CD4-positive, alpha-beta T cell treated with Interleukin-1 beta for 1 hour (primary cell): ENCODE results near the gene MRPL33.

ENCODE experiments used
- DNase-seq, 2 donors: peaks; one replicate each; pipeline ENCODE4 v3.0.0-alpha.2; 2020 to 2022

Gene MRPL33

DNA sequence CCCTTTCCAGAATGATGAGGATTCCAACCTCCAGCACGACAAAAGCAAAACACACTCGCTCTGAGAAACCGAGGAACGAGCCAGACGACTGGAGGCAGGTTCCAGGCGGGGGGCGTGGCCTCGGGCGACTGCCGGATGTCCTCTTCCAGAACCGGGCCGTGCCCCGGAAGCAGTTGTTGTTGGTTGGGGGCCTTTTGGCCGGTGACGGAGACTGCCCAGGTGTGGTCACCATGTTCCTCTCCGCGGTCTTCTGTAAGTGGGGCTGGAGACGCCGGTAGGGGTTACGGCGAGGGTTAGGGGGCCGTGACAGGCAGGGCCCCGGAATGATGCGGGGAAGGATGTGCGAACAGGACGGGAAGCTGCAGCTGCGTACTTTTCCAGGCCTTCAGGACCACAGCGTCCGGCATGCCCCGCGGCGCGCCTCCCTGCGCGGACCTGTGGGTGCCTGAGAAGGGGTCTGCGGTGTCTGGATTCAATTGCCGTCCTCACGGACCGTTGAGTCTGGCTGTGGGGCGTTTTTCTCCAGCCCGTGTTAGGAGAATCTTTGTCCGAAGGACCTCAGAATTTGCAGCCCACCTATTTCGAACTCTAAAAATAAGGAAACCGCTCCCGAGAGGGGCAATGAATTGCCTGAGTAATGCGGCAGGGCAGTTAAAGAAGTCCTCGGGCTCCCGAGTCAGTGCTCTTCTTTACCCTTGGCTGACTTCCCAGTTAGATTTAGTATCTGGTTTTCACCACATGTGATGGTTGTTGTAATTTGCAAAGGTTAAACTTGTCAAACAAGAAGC is at the start of gene MRPL33:
Gene MRPL33, plus strand, starts transcription at position 172 of the 788 bp plus-strand sequence. Its CDS starts 59 bp downstream, at position 231.
- DNase-seq = peak; percentile 89 to 91

DNA sequence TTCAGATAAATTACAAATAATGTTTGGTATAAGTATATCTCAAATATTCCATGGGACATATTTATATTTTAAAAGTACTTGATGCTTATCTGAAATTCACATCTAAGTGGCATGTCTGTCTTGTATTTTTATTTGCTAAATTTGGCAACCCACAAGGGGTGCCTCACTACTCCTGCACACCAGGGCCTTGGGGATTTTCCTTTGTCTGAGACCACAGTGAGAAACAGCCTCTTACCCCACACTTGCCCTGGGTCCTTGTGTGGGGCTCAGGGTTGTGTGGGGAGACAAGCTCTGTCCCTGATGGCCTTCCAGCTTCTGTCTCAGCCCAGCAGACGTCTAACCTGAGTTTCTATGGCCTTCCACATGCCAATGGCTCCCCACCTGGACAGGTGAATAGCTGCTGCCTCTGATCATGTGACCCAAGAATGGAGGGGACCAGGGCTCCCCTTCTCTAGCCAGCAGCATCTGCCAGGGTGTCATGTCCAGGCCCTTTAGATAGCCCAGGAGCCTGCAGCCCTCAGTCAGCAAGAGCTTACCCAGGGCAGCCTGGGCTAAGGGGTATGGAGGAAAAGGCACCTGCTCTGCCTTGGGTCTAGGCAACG is 49.5 kb upstream of the MRPL33 start:
- DNase-seq = no peak

GRCh38 chr2:27723372-27724144 is 48.0 kb upstream of the MRPL33 start:
- peak; percentile 26 to 28 for DNase-seq

DNA sequence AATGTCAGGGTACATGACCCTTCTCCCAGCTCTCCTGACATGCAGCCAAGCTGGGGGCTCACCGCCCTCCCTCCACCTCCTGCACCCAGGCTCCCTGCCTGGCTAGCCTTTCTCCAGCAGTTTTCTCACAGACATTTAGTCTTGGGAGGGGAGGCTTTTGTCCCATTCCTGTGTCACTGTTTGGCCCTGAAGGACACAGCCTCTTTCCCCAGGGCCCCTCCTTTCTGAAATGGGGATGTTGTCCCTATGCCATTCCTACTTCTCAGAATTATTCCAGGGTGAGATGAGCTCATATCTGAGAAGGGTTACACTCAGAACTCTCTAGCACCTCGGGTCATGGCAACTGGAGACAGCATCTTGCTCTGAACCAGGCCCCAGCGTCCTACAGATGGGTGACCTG is 47.3 kb upstream of the MRPL33 start:
- no peak for DNase-seq

DNA sequence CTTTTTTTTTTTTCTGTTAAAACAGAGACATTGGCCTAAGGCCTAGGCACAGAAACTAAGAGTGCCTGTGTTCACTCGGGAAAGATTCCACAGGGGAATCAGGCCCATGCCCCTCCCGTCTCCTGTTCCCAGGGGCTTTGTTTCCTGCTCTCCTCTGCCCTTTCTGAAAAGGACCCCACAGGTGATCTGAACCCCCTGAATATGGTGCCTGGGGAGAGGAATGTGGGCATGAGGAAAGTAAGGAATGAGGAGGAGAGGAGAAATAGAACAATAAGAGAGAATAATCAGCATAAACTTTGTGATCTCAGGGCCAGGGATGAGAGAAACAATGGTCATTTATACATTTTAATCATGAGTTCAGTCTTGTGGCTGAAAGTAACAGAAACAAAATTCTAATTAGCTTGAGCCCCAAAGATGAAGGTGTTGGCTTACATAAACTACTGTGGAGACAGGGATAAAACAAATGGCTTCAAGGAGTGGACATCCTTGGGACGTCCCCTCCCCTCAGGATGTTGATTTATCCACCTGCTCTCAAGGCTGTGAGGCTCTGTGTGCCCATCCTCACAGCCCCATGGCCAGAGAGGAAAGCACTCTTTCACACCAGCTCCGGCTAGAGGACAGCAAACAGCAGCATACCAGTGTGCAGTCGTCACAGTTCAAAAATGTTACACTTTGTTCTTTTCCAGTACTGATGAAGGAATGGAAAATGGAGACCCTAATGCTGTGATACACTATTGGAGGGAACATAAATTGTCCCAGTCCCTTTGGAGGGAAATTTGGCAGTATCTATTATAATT is 46.4 kb upstream of the MRPL33 start:
- DNase-seq = no peak

DNA sequence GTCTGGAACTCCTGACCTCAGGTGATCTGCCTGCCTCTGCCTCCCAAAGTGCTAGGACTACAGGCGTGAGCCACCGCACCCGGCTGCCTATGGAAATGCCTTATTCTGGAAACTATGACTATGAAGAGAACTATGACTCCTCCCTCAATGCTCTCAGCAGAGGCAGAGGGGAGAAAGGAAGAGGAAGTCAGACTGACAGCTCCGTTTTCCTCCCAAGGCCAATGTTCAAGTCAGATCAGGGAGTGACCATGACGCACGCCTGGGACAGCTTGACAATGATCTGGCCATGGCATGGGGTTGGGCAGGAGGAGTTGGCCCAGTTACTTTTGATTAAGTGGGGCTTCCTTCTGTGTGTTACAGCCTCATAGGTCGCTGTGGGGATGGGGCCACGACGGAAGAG is 44.3 kb upstream of the MRPL33 start:
- peak in 1 of 2 donors; percentile 43 for DNase-seq

DNA sequence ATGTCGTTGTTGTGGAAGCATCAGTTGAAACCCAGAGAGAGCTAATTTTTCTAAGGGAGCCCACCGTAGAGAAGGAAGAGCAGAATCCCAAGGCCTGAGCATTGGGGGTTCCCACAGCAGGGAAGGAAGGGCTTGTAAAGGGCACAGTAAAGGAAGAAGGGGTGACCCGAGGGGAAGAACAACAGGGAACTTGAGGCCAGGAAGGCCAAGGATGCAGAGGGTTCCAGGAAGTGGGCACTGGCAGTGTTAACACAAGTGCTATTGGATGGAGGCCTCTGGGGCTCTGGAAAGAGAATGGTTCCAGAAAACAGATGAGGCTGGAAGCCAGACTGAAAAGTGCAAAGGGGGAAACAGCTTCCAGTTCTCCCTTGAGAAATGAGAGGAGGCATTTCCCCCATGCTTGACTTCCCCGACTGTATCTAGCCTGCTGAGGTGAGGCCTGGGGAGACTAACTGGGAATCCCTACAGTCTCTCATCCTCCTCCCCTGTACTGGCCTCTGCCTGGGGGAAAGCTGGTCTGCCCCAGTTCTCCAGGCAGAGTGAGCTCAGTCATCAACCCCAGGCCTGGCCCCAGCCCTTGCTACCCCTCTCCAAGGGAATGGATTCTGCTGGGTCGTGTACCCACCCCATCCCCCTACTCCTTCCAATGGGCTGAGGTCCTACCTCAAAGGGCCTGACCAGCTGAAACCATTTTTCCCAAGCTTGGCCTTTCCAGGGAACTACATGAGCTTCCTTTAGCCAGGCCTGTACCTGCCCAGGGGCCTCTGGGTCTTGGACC is 43.2 kb upstream of the MRPL33 start:
- DNase-seq = no peak

DNA sequence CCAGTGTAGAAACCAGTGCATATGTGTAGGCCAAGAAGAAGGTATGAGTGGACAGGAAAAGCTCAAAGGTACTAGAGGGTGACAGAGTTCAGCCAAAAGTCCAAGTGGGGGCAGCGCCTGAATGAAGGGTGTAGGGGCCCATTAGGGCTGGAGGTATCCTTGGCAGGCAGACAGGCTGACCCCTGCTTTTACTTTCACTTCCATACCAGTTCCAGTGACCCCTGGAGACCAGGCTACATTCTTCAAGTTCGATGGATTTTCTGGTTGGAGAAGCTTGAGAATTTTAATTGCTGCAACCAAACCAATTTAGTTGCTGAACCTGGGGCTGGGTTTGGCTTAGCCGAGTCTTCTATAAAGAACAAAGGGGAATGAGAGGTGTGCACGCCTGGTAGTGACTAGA is 42.3 kb upstream of the MRPL33 start:
- no peak for DNase-seq

DNA sequence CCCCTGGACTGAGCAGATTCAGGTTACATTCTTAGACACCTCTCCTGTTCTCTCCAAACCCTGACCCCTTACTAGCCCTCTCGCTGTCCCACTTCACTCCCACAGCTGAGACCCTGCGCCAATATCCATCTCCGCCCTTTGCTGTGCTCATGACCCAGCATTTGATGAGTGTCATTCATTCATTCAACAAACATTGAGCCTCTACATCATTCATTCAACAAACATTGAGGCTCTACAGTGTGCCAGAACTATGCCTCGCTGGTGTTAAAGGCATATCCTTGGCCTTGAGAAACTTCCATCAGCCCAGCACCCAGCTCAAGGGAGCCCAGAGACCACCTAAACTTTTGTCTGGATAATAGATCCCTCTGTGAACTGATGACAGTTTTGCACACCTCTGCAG is 41.9 kb upstream of the MRPL33 start:
- no peak for DNase-seq

GRCh38 chr2:27730261-27730662 is 41.3 kb upstream of the MRPL33 start:
- no peak for DNase-seq

DNA sequence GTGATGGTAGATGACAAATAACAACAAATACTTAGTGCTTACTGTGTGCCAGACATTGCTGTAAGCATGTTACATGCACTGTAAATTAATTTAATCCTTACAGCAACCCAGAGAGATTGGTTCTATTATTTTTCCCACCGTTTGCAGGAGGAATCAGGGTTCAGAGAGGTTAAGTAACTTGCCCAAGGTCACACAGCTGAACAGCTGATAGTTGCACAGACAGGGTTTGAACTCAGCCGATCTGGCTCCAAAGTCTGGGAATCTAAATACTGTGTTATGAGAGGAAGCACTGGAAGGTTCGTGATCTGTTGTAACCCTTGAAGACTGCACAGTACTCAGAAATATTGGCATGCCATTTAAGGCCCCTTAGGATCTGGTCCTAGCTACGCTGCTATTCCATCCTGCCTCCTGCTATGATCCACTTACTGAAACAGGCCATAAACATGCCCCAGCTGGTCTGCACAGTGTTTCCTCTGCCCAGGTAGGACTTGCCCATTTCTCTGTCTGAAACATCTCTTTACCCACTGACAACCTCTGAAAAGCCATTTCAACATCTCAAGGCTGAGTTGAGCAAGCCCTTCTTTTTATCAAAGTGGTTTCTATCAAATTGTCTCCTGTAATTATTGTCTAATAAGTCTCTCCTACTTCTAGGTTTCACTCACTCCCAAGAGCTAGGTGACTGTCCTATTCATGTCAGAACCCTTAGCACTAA is 40.4 kb upstream of the MRPL33 start:
- DNase-seq = no peak

- DNase-seq = no peak
These were observed 37.2 kb upstream of the MRPL33 start for GRCh38 chr2:27734305-27734704.

- DNase-seq = peak; percentile 20 to 27
These were observed 36.1 kb upstream of the MRPL33 start for GRCh38 chr2:27735263-27735904.

DNA sequence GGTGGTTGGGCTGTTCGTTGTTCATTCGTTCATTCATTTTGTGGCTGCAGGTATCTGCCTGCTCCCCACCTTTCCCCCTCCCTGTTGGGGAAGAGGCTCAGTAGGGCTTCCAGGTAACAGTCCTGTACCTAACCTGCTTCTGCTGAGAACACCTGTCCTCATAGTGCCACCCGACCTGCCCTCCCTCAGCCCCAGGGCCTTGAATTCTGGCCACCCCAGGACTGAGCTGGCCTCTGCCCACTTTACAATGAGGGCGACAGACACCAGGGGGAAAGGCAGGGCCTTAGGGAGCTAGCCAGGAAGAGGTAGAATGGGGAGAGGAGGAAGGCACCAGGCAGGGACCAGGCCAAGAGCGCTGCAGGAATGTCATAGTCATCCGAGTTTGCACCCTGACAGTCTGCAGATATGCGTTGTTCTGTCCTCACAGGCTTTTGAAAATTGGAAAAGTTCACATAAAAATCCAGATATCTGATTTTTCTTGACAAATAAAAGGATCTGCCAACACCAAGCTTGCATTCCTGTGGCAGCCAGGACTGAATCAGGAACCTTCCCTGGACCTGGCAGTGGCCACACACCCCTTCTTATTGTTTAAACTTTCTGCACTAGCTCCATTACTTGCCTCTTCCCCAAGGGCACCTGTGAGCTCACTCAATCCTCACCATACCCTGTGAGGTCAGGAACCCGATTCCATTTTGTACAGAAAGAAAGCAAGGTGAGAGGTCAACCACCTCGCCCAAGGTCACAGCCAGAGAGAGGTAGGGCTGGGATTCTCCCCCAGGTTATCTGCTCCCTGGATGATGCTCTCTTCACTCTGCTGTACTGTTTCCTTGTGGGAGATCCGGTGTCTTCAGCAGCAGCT is 35.3 kb upstream of the MRPL33 start:
- no peak for DNase-seq

GRCh38 chr2:27736890-27737204 is 34.7 kb upstream of the MRPL33 start:
- no peak for DNase-seq

GRCh38 chr2:27737676-27738348 is 33.7 kb upstream of the MRPL33 start:
- no peak for DNase-seq

DNA sequence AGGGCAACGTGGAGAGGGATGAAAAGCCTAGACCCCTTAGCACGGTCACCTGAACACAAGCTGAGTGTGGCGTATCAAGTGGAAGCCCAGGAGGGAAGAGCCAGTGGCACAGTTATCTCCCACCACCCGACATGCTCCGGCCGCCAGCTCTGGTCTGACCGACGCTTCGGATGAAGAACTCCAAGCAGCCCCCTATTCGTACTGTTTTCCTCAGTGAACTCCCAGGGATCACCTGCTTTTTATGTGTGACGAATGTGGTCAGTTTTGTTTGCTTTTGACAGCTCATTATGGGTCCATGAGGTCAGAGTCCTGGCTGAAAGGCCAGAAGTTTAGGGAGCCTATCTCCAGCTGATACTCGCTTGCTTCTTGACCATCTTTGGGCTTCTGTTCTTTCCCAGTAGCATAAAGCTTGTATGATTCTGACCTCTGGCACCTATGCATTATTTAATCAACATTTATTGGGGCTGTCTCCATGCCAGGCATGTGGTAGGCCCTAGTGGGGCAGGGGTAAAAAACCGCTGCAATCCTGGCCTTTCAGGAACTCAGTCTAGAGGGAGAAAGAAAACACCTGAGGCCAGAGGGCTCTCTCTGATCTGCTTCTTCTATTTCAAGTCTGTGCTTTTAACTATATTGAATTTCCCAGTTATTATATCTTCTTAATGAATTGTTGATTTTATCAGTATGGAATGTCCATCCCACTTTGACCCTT is 33.0 kb upstream of the MRPL33 start:
- DNase-seq = no peak

DNA sequence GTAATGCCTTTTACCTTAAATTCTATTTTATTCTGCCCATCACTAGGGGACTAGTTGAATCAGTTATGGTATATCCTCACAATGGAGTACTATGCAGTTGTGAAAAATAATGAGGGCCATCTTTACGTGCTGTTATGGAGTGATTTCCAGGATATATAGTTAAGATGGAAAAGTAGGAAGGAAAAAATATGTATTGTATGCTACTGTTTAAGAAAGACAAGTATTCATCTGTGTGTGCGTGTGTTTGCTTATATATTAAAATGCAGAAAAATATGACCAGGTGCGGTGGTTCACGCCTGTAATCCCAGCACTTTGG is 32.5 kb upstream of the MRPL33 start:
- no peak for DNase-seq

- DNase-seq = no peak
These were observed 29.8 kb upstream of the MRPL33 start for GRCh38 chr2:27741673-27742072.
